Heart left ventricle (tissue), 16 donors: Measurements from ENCODE around the gene GHITM. TPM values are rescaled to one million over a fixed set of nuclear protein-coding genes. Genes with fewer than 3 reads are reported as not detected.
A peak's percentile ranks its signal among the peaks of the same experiment; 100 is the strongest.

Source experiments
- ATAC-seq, 4 donors: fragments of 200-7000 bp; cut with Tn5 transposase; one replicate each; pipeline ENCODE4 v1.9.1; 2020 to 2022; ENCODE audit warnings: moderate library complexity in 4 of 4, mild to moderate bottlenecking in 3 of 4, moderate number of reproducible peaks in 1 of 4
- DNase-seq, 5 donors: peaks; one replicate each; pipeline ENCODE4 v3.0.0-alpha.2; 2020
- H3K27ac ChIP-seq, 12 donors: fragments of 200-600 bp; sonication (generic) in 4 of 12; one replicate each; pipeline versions ENCODE4 v1.5.0 to v1.8.0; 2016 to 2022; ENCODE audit warnings: mild to moderate bottlenecking in 2 of 12
- H3K27me3 ChIP-seq, 9 donors: fragments of 200-600 bp; sonication (generic) in 2 of 9; one replicate each; pipeline versions ENCODE4 v1.5.1 to v1.8.0; 2016 to 2022; ENCODE audit warnings: mild to moderate bottlenecking in 3 of 9
- H3K36me3 ChIP-seq, 9 donors: fragments of 200-600 bp; sonication (generic) in 2 of 9; one replicate each; pipeline versions ENCODE4 v1.5.0 to v1.8.0; 2018 to 2022; ENCODE audit warnings: mild to moderate bottlenecking in 2 of 9
- H3K4me1 ChIP-seq, 12 donors: fragments of 200-600 bp; sonication (generic) in 4 of 12; one replicate each; pipeline versions ENCODE4 v1.5.0 to v1.8.0; 2016 to 2022; ENCODE audit warnings: mild to moderate bottlenecking in 3 of 12
- H3K4me3 ChIP-seq, 12 donors: fragments of 200-600 bp; sonication (generic) in 4 of 12; one replicate each; pipeline versions ENCODE4 v1.5.0 to v1.8.0; 2017 to 2022; ENCODE audit warnings: mild to moderate bottlenecking in 9 of 12, moderate library complexity in 4 of 12
- H3K9me3 ChIP-seq, 12 donors: fragments of 200-600 bp; sonication (generic) in 4 of 12; one replicate each; pipeline versions ENCODE4 v1.5.0 to v1.8.0; 2016 to 2022; ENCODE audit warnings: mild to moderate bottlenecking in 1 of 12
- POLR2A ChIP-seq, 2 donors: fragments of 450-650 bp; IDR thresholded peaks; one replicate each; pipeline ENCODE4 v1.6.1; 2017; ENCODE audit warnings: antibody characterized with exemption in 2 of 2, mild to moderate bottlenecking in 2 of 2, moderate library complexity in 2 of 2
- WGBS, 4 donors: extraction: QIAGEN DNeasy Blood & Tissue Kit in 2 of 4; methylation state at CpG; one replicate each; pipeline versions ENCODE4 v1.1.5 to v1.1.7; 2013 to 2018; 5-methylcytosine and 5-hydroxymethylcytosine counted together
- intact Hi-C, 10 donors: fragments of 100-400 bp; cut with DNase I; formaldehyde crosslinking; loops; one replicate each; pipeline versions ENCODE4 v1.11.1 to v1.14.2; 2022
- polyA plus RNA-seq, 2 donors: library from polyadenylated mRNA; stranded (reverse); fragments of 200-250 nt; gene quantifications; one replicate each; pipeline ENCODE4 v1.2.3, GENCODE V29; 2013
- total RNA-seq, 9 donors: library from RNA; depleted of rRNA in 2 of 9; stranded (reverse); fragments of >200 nt in 2 of 9; fragmentation: NEBNext Ultra II Directional in 3 of 9; extraction: Animal tissue kit (Norgen Biotek cat#: 25700) in 3 of 9; gene quantifications; one replicate each; pipeline versions ENCODE4 v1.1.0 to v1.2.4, GENCODE V29; 2016 to 2023
- TF ChIP-seq, protein P1 (sequence below), 12 donors: fragments of 200-600 bp; sonication (generic) in 4 of 12; IDR thresholded peaks; one replicate each; pipeline versions ENCODE4 v1.5.0 to v1.8.0; 2018 to 2022; ENCODE audit warnings: antibody characterized with exemption in 12 of 12, mild to moderate bottlenecking in 5 of 12
- donor health status: ischemic (EF 13 %, LVEDD 7.1; RV severe dilation, severe dysfunction).
- donor health status: healthy with polysubstance abuse.
- donor health status: DM: no; HTN: yes; CAD: no.
- donor health status: DM: no; HTN: no; CAD: no.
- donor health status: ischemic (EF 25% LVEDD 6.9; RV normal size, moderate dysfunction).
- donor health status: ischemic (EF 25% LVEDD 5.7; RV mildly dilated, moderate dysfunction).
- donor health status: healthy.
- donor health status: DM: yes; HTN: yes; CAD: no.
- donor health status: ischemic (EF 35%, LVEDD 5.7; RV mildly dilated, moderate dysfunction).
- donor health status: nonischemic (EF 11% LVEDD 7.7; RV severe dilation, severe dysfunction).
- donor health status: DM: yes; HTN: yes; CAD: no.
- donor health status: PGD.
- donor health status: ischemic (EF 29% LVEDD 5.4; RV normal size, mild dysfunction).
- donor health status: nonischemic (EF 23%, LVEDD 6.1; RV moderate dilation, normal function).

The GHITM gene
- total and polyA plus RNA-seq, 11 donors = 274 to 603 (median 393) TPM

GRCh38 chr10:84173501-84173929, 34.2 kb downstream of the GHITM start, which contains the start of gene GPR15LG:
TSS of gene GPR15LG (plus strand) at chr10:84173801. CDS start at chr10:84173852, 51 bp downstream.
- no peak for DNase-seq
- H3K4me1 ChIP-seq = peaks cover 0 to 12% (median 0%) of the 10 kb centered on the region in 12 donors
- intact Hi-C loops = no loop called here
- ATAC-seq = no peak
- H3K27me3 ChIP-seq = no peaks in the 10 kb centered on the region
- H3K9me3 ChIP-seq = no peaks in the 10 kb centered on the region
- no peak within 1 kb of the TSS for H3K27ac ChIP-seq
- no peaks in the 10 kb centered on the region for H3K36me3 ChIP-seq
- no peak within 1 kb of the TSS for H3K4me3 ChIP-seq
- WGBS, 4 donors = 49 to 77% (median 69%) methylated on average over 2 of the region's 2 CpGs
- TF ChIP-seq, protein P1, sequence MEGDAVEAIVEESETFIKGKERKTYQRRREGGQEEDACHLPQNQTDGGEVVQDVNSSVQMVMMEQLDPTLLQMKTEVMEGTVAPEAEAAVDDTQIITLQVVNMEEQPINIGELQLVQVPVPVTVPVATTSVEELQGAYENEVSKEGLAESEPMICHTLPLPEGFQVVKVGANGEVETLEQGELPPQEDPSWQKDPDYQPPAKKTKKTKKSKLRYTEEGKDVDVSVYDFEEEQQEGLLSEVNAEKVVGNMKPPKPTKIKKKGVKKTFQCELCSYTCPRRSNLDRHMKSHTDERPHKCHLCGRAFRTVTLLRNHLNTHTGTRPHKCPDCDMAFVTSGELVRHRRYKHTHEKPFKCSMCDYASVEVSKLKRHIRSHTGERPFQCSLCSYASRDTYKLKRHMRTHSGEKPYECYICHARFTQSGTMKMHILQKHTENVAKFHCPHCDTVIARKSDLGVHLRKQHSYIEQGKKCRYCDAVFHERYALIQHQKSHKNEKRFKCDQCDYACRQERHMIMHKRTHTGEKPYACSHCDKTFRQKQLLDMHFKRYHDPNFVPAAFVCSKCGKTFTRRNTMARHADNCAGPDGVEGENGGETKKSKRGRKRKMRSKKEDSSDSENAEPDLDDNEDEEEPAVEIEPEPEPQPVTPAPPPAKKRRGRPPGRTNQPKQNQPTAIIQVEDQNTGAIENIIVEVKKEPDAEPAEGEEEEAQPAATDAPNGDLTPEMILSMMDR (IDR thresholded peaks at IDR 0.05) = no peak
- TF ChIP-seq POLR2A (IDR thresholded peaks at IDR 0.05) = no peak

DNA sequence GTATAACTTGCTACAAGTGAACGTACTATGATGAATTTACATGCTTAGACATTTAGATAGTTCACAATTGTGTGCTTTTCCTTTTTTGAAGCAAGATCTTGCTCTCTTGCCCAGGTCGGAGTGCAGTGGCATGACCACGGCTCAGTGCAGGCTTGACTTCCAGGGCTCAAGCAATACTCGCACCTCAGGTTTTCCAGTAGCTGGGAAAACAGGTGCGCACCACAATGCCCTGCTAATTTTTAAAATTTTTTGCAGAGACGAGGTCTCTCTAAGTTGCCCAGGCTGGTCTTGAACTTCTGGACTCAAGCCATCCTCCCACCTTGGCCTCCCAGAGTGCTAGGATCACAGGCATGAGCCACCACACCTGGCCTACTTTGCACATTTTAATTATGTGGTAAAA, 36.1 kb downstream of the GHITM start:
- 87 to 90% (median 88%) methylated on average over 6 of the region's 6 CpGs for WGBS, 4 donors
- Histone ChIP-seq H3K27me3 (no peaks in the 10 kb centered on the region), H3K27ac (no peak overlapping the region), H3K4me3 (no peak overlapping the region), H3K4me1 (peaks cover 0 to 12% (median 0%) of the 10 kb centered on the region in 12 donors), H3K9me3 (no peaks in the 10 kb centered on the region), H3K36me3 (no peaks in the 10 kb centered on the region)
- TF ChIP-seq, protein P1 (IDR thresholded peaks at IDR 0.05) = no peak
- TF ChIP-seq POLR2A (IDR thresholded peaks at IDR 0.05) = no peak
- DNase-seq = no peak
- no peak for ATAC-seq
- intact Hi-C loops = no loop called here

DNA sequence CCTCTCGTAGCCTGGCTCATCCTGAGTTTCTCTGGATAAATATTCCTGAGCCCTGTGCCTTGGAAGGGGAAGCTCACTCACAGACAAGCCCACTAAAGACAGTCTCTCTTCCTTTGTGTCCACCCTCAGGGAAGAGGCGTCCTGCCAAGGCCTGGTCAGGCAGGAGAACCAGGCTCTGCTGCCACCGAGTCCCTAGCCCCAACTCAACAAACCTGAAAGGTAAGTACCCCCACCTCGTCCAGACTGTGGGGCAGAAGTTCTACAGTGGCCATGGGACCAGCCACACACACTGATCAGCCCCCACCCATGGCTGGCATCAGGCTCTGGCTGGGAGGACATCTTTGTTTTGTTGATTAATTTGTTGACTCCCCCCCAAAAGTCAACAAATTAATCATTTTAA, 37.0 kb downstream of the GHITM start:
- H3K36me3 ChIP-seq = no peaks in the 10 kb centered on the region
- intact Hi-C loops = no loop called here
- H3K27ac ChIP-seq = peak overlapping the region in 1 of 12 donors; percentile 29
- no peaks in the 10 kb centered on the region for H3K27me3 ChIP-seq
- DNase-seq (no peak), ATAC-seq (no peak)
- peaks cover 0 to 12% (median 0%) of the 10 kb centered on the region in 12 donors for H3K4me1 ChIP-seq
- no peaks in the 10 kb centered on the region for H3K9me3 ChIP-seq
- WGBS, 4 donors = 70 to 81% (median 75%) methylated on average over 4 of the region's 4 CpGs
- no peak overlapping the region for H3K4me3 ChIP-seq
- TF ChIP-seq, protein P1 (IDR thresholded peaks at IDR 0.05) = no peak
- TF ChIP-seq POLR2A (IDR thresholded peaks at IDR 0.05) = no peak

GRCh38 chr10:84176836-84177474, 37.6 kb downstream of the GHITM start:
- no peaks in the 10 kb centered on the region for H3K36me3 ChIP-seq
- DNase-seq = no peak
- TF ChIP-seq POLR2A (IDR thresholded peaks at IDR 0.05) = no peak
- TF ChIP-seq, protein P1 (IDR thresholded peaks at IDR 0.05) = no peak
- peak overlapping the region in 1 of 12 donors; percentile 29 for H3K27ac ChIP-seq
- H3K4me3 ChIP-seq = no peak overlapping the region
- 80 to 83% (median 80%) methylated on average over 1 to 4 of the region's 4 CpGs for WGBS, 4 donors
- intact Hi-C loops = no loop called here
- peaks cover 0 to 12% (median 0%) of the 10 kb centered on the region in 12 donors for H3K4me1 ChIP-seq
- H3K27me3 ChIP-seq = no peaks in the 10 kb centered on the region
- ATAC-seq = peak in 2 of 4 donors; percentile 6 to 16
- no peaks in the 10 kb centered on the region for H3K9me3 ChIP-seq
